PC-9 (cell line): ENCODE data around the gene SPTB. TPM values are rescaled to one million over a fixed set of nuclear protein-coding genes. Genes with fewer than 3 reads are reported as not detected.

ENCODE experiments used
- BruUV-seq: library from RNA; stranded (reverse); fragments of 400-500 nt; replicated peaks from 2 replicates; lab custom pipeline; 2021; lab: Mats Ljungman, UMichigan
- CTCF ChIA-PET: fragments of 300-600 bp; sonication (Branson Sonifier 250); formaldehyde crosslinking; loops from one replicate; lab custom pipeline; 2022; ENCODE audit warnings: antibody characterized with exemption; lab: Charles Lee
- POLR2A ChIA-PET: fragments of 300-600 bp; sonication (Branson Sonifier 250); formaldehyde crosslinking; loops from one replicate; lab custom pipeline; 2022; ENCODE audit warnings: antibody characterized with exemption; ENCODE audit not compliant: unreplicated experiment; lab: Charles Lee
- DNase-seq, 2 experiments: peaks; one replicate each; pipeline versions ENCODE4 v3.0.0 to v3.0.0-alpha.2; 2015 to 2022; ENCODE audit warnings: mixed read lengths in 1 of 2
- H2AFZ ChIP-seq: fragments of 200-600 bp; sonication (generic); 2 replicates; pipeline ENCODE4 v1.8.1; 2017; ENCODE audit warnings: antibody characterized with exemption
- H3F3A ChIP-seq: fragments of 200-600 bp; sonication (generic); 2 replicates; pipeline ENCODE4 v1.8.1; 2017; ENCODE audit warnings: antibody characterized with exemption, mild to moderate bottlenecking, low read depth; ENCODE audit not compliant: insufficient read depth
- H3K27ac ChIP-seq: fragments of 200-600 bp; sonication (generic); 2 replicates; pipeline ENCODE4 v1.6.1; 2016; ENCODE audit warnings: mixed run types
- H3K27me3 ChIP-seq: fragments of 200-600 bp; sonication (generic); 2 replicates; pipeline ENCODE4 v1.6.1; 2016; ENCODE audit warnings: low read depth, mixed run types; ENCODE audit not compliant: insufficient read depth
- H3K36me3 ChIP-seq: fragments of 200-600 bp; sonication (generic); 2 replicates; pipeline ENCODE4 v1.6.1; 2016; ENCODE audit warnings: low read depth, mixed run types
- H3K4me1 ChIP-seq: fragments of 200-600 bp; sonication (generic); replicated peaks from 2 replicates; pipeline ENCODE4 v1.6.1; 2016; ENCODE audit warnings: mixed run types; ENCODE audit not compliant: insufficient read depth
- H3K4me2 ChIP-seq: fragments of 200-600 bp; sonication (generic); 2 replicates; pipeline ENCODE4 v1.6.1; 2017; ENCODE audit warnings: mixed run types
- H3K4me3 ChIP-seq: fragments of 200-600 bp; sonication (generic); 2 replicates; pipeline ENCODE4 v1.6.1; 2016; ENCODE audit warnings: mixed run types
- H3K79me2 ChIP-seq: fragments of 200-600 bp; sonication (generic); 2 replicates; pipeline ENCODE4 v1.6.1; 2017; ENCODE audit warnings: low read depth, mixed run types
- H3K9me2 ChIP-seq: fragments of 200-600 bp; sonication (generic); 2 replicates; pipeline ENCODE4 v1.8.1; 2017; ENCODE audit warnings: mild to moderate bottlenecking; ENCODE audit not compliant: insufficient read depth
- H3K9me3 ChIP-seq: fragments of 200-600 bp; sonication (generic); 2 replicates; pipeline ENCODE4 v1.8.1; 2016; ENCODE audit warnings: low read depth; ENCODE audit not compliant: insufficient read depth
- H4K20me1 ChIP-seq: fragments of 200-600 bp; sonication (generic); 2 replicates; pipeline ENCODE4 v1.8.1; 2017; ENCODE audit not compliant: insufficient read depth
- CTCF ChIP-seq: fragments of 200-600 bp; sonication (generic); conservative IDR thresholded peaks from 2 replicates; pipeline ENCODE4 v1.6.1; 2017; ENCODE audit warnings: mixed run types, antibody characterized with exemption, mild to moderate bottlenecking, moderate library complexity
- EZH2 ChIP-seq: fragments of 200-600 bp; sonication (generic); IDR thresholded peaks from 2 replicates; pipeline ENCODE4 v1.8.0; 2017; ENCODE audit warnings: antibody characterized with exemption, low read depth
- intact Hi-C: fragments of 100-400 bp; cut with micrococcal nuclease; formaldehyde crosslinking; loops from one replicate; pipeline ENCODE4 v1.10.0; 2022; ENCODE audit not compliant: unreplicated experiment
- total RNA-seq: library from RNA; stranded (reverse); gene quantifications from 2 replicates; pipeline ENCODE4 v1.2.3, GENCODE V29; 2021

SPTB gene
- total RNA-seq, 1 experiment from 2014 or later, result 0.50 TPM

DNA sequence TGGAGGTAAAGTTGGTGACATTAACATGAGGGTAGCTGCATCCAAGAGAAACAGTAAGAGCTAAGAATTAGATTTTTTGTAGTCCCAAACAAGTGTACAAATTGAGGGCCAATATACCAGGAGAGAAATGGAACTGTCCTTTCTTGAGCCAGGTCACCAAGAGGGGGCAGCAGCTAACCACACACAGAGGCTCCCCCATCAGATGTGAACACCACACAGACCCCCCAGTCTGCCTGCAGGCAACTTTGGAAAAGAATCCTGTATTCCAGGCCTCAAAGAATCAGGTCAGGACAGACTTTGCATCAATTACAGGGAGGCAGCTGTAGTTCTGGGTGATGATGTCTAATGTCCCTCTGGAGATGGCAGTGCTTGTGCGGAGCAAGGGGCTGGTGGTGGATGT lies 77.9 kb downstream of the SPTB start:
- CTCF ChIA-PET, result interaction anchor here (0.6 to 0.9 kb wide), 4 partner anchors 21 to 440 kb away, joined by 3 to 5 read pairs (median 3); no protein-coding TSS in a partner anchor
- H3K27ac ChIP-seq, result no peak overlapping the region

DNA sequence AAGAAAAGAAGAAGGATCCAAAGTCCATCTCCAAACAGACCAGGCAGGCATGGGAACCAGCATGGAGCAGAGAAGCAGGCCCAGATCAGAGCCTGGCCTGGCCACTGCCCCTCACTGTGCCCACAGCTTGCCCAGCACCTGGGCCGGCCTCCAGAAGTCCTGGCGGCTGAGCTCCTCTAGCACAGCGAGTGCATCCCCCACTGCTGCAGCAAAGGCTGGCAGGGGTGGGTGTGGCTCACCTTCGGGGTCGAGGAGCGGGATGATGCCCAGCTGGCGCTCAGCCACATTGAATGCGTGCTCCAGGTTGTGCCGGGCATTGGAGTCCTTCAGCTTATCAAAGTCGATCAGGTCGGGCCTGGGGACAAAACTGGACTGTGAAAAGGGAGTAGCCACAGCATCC lies 78.7 kb downstream of the SPTB start:
- intact Hi-C loops, result loop anchor here (2.0 to 5.0 kb wide), 2 partner anchors 91 to 220 kb away; no protein-coding TSS in a partner anchor
- Histone ChIP-seq H3K36me3 (no peaks in the 10 kb centered on the region), H3K9me3 (no peaks in the 10 kb centered on the region), H3K27ac (no peak overlapping the region), H3K79me2 (no peaks in the 10 kb centered on the region), H4K20me1 (no peaks in the 10 kb centered on the region), H3K4me2 (no peak overlapping the region), H3K9me2 (no peaks in the 10 kb centered on the region), H2AFZ (no peak overlapping the region), H3K4me1 (peaks cover 19% of the 10 kb centered on the region), H3K27me3 (no peaks in the 10 kb centered on the region), H3F3A (peaks cover 17% of the 10 kb centered on the region), H3K4me3 (no peak overlapping the region)
- POLR2A ChIA-PET, result no interaction called here
- no peak for DNase-seq
- no TSS peak for BruUV-seq
- CTCF ChIA-PET, result interaction anchor here (0.7 to 1.4 kb wide), 4 partner anchors 12 to 110 kb away, joined by 3 to 7 read pairs (median 5); no protein-coding TSS in a partner anchor
- TF ChIP-seq CTCF (no peak), EZH2 (no peak)

More for the DNA sequence above, 77.9 kb downstream of the SPTB start:
- Histone ChIP-seq H2AFZ (no peak overlapping the region), H3K4me3 (no peak overlapping the region), H3K36me3 (no peaks in the 10 kb centered on the region), H3K9me3 (no peaks in the 10 kb centered on the region), H3K4me1 (peaks cover 27% of the 10 kb centered on the region), H3K4me2 (no peak overlapping the region), H3K79me2 (no peaks in the 10 kb centered on the region), H3K27me3 (no peaks in the 10 kb centered on the region), H4K20me1 (no peaks in the 10 kb centered on the region), H3F3A (peaks cover 24% of the 10 kb centered on the region), H3K9me2 (no peaks in the 10 kb centered on the region)
- intact Hi-C loops, result loop anchor here (2.0 to 5.0 kb wide), 2 partner anchors 91 to 219 kb away; no protein-coding TSS in a partner anchor
- no TSS peak for BruUV-seq
- POLR2A ChIA-PET, result interaction anchor here (0.6 kb wide), 1 partner anchor 89 kb away, joined by 10 read pairs; no protein-coding TSS in a partner anchor
- TF ChIP-seq EZH2 (no peak), CTCF (peak; percentile 64)
- peak in 1 of 2 experiments; percentile 34 for DNase-seq

DNA sequence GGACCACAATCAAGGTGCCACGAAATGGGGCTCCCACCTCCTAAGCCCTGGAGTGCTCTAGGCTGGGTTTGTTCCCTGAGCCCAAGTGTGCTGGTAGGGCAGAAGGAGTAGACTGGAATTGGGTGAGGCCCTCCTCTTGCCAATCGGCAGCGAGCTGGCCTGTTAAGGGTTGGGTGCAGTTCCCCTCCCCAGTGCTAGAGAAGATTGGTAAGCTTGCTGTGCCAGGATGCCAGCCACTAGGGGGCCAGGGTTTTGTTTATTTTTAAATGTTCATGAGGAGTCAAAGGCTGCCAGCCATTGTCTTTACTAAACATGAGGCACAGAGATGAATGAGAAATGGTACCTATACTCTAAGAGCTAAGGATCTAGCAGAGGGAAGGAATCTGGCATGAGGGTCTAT lies 79.7 kb downstream of the SPTB start:
- H3K79me2 ChIP-seq, result no peaks in the 10 kb centered on the region
- no TSS peak for BruUV-seq
- H3K36me3 ChIP-seq, result no peaks in the 10 kb centered on the region
- ChIA-PET CTCF (interaction anchor here (0.7 to 1.4 kb wide), 5 partner anchors 11 to 125 kb away, joined by 3 to 7 read pairs (median 3); no protein-coding TSS in a partner anchor), POLR2A (no interaction called here)
- H3F3A ChIP-seq, result peaks cover 6% of the 10 kb centered on the region
- H3K27ac ChIP-seq, result no peak overlapping the region
- intact Hi-C loops, result loop anchor here (2.0 to 5.0 kb wide), 2 partner anchors 92 to 221 kb away; no protein-coding TSS in a partner anchor
- H2AFZ ChIP-seq, result no peak overlapping the region
- no peak overlapping the region for H3K4me2 ChIP-seq
- H3K4me1 ChIP-seq, result peaks cover 9% of the 10 kb centered on the region
- H3K9me2 ChIP-seq, result no peaks in the 10 kb centered on the region
- H3K9me3 ChIP-seq, result no peaks in the 10 kb centered on the region
- peak in 1 of 2 experiments; percentile 42 for DNase-seq
- peak; percentile 81 for TF ChIP-seq CTCF
- no peak for TF ChIP-seq EZH2
- no peak overlapping the region for H3K4me3 ChIP-seq
- no peaks in the 10 kb centered on the region for H4K20me1 ChIP-seq
- H3K27me3 ChIP-seq, result no peaks in the 10 kb centered on the region
